Liver (tissue), 9 donors: ENCODE data around the gene TMTC4. TPM values are rescaled to one million over a fixed set of nuclear protein-coding genes. Genes with fewer than 3 reads are reported as not detected.

Experiments
- DNase-seq: peaks from one replicate; pipeline ENCODE4 v3.0.0-alpha.2; 2017; ENCODE audit warnings: low spot score
- H3K27ac ChIP-seq, 2 donors: one replicate each; pipeline ENCODE4 v1.7.0; 2013; ENCODE audit warnings: inconsistent platforms in 2 of 2, low read length in 2 of 2, control low read depth in 1 of 2, low read depth in 1 of 2, mild to moderate bottlenecking in 1 of 2
- H3K27me3 ChIP-seq, 4 donors: one replicate each; pipeline versions ENCODE4 v1.6.1 to v1.7.0; 2013; ENCODE audit warnings: low read length in 3 of 4, inconsistent platforms in 1 of 4, mild to moderate bottlenecking in 1 of 4, moderate library complexity in 1 of 4; ENCODE audit not compliant: control insufficient read depth in 4 of 4, insufficient read depth in 4 of 4
- H3K36me3 ChIP-seq, 4 donors: one replicate each; pipeline versions ENCODE4 v1.6.1 to v1.7.0; 2013; ENCODE audit warnings: low read length in 3 of 4, mild to moderate bottlenecking in 3 of 4, low read depth in 1 of 4, moderate library complexity in 1 of 4; ENCODE audit not compliant: control insufficient read depth in 4 of 4, insufficient read depth in 3 of 4
- H3K4me1 ChIP-seq, 4 donors: one replicate each; pipeline versions ENCODE4 v1.6.1 to v1.7.0; 2013; ENCODE audit warnings: low read length in 3 of 4, mild to moderate bottlenecking in 3 of 4, moderate library complexity in 1 of 4; ENCODE audit not compliant: control insufficient read depth in 4 of 4, insufficient read depth in 4 of 4
- H3K4me3 ChIP-seq, 3 donors: one replicate each; pipeline versions ENCODE4 v1.6.1 to v1.7.0; 2013; ENCODE audit warnings: low read length in 3 of 3, control low read depth in 1 of 3, low read depth in 1 of 3, mild to moderate bottlenecking in 1 of 3
- H3K9ac ChIP-seq, 2 donors: one replicate each; pipeline ENCODE4 v1.7.0; 2013; ENCODE audit warnings: low read length in 2 of 2, mild to moderate bottlenecking in 2 of 2, moderate library complexity in 2 of 2, control low read depth in 1 of 2, low read depth in 1 of 2
- H3K9me3 ChIP-seq, 4 donors: one replicate each; pipeline versions ENCODE4 v1.6.1 to v1.7.0; 2013; ENCODE audit warnings: low read length in 3 of 4; ENCODE audit not compliant: control insufficient read depth in 4 of 4
- ATF3 ChIP-seq: IDR thresholded peaks from 2 replicates; pipeline ENCODE4 v1.6.1; 2016; ENCODE audit warnings: antibody characterized with exemption
- CTCF ChIP-seq: fragments of 150-350 bp; IDR thresholded peaks from 2 replicates; pipeline ENCODE4 v1.5.1; 2017; ENCODE audit warnings: improper control_type of control experiment, low read depth, low read length; ENCODE audit not compliant: missing input control
- EGR1 ChIP-seq, 2 donors: IDR thresholded peaks; 2 replicates each; pipeline ENCODE4 v1.6.1; 2016 to 2018; ENCODE audit warnings: antibody characterized with exemption in 2 of 2, low read depth in 2 of 2
- FOXA1 ChIP-seq: IDR thresholded peaks from 2 replicates; pipeline ENCODE4 v1.6.1; 2016; ENCODE audit warnings: antibody characterized with exemption
- FOXA2 ChIP-seq: IDR thresholded peaks from 2 replicates; pipeline ENCODE4 v1.6.1; 2016; ENCODE audit warnings: antibody characterized with exemption
- HNF4G ChIP-seq: IDR thresholded peaks from 2 replicates; pipeline ENCODE4 v1.6.1; 2016; ENCODE audit warnings: antibody characterized with exemption
- MAX ChIP-seq: IDR thresholded peaks from 2 replicates; pipeline ENCODE4 v1.6.1; 2016; ENCODE audit warnings: antibody characterized with exemption
- NR2F2 ChIP-seq: IDR thresholded peaks from 2 replicates; pipeline ENCODE4 v1.6.1; 2016; ENCODE audit warnings: antibody characterized with exemption
- RAD21 ChIP-seq, 2 donors: IDR thresholded peaks; 2 replicates each; pipeline ENCODE4 v1.6.1; 2016; ENCODE audit warnings: antibody characterized with exemption in 2 of 2, mild to moderate bottlenecking in 2 of 2
- SP1 ChIP-seq: IDR thresholded peaks from 2 replicates; pipeline ENCODE4 v1.6.1; 2018; ENCODE audit warnings: antibody characterized with exemption, mild to moderate bottlenecking
- TAF1 ChIP-seq: conservative IDR thresholded peaks from 2 replicates; pipeline ENCODE4 v1.6.1; 2016; ENCODE audit warnings: antibody characterized with exemption, mild to moderate bottlenecking
- ZBTB33 ChIP-seq: IDR thresholded peaks from 2 replicates; pipeline ENCODE4 v1.6.1; 2016; ENCODE audit warnings: antibody characterized with exemption
- WGBS: extraction: QIAGEN DNeasy Blood & Tissue Kit; methylation state at CpG from one replicate; pipeline ENCODE4 v1.1.7; 2013; 5-methylcytosine and 5-hydroxymethylcytosine counted together
- polyA plus RNA-seq, 2 donors: library from polyadenylated mRNA; stranded (reverse) in 1 of 2; unstranded in 1 of 2; fragments of 200-250 nt in 1 of 2; fragments of >200 nt in 1 of 2; fragmentation: Nextera tagmentation in 1 of 2; extraction: Ambion mirVana in 1 of 2; gene quantifications; one replicate each; pipeline versions ENCODE4 v1.2.1 to v1.2.3, GENCODE V29; 2013 to 2015
- total RNA-seq, 2 donors: library from RNA; depleted of rRNA; stranded (reverse); fragments of >200 nt; gene quantifications; one replicate each; pipeline ENCODE4 v1.2.3, GENCODE V29; 2014
- donor health status: healthy.
- donor health status: healthy.
- donor health status: healthy.
- donor health status: healthy.
- donor health status: healthy.

Gene TMTC4
- total RNA-seq, result 10 to 100 TPM; 17.1 to 26.4 TPM
- 1 to 10 TPM; 7.3 to 7.4 TPM for polyA plus RNA-seq

- Histone ChIP-seq H3K9me3 (no peaks in the 10 kb centered on the region), H3K27ac (peak within 1 kb of the TSS; percentile 65 to 73), H3K36me3 (peaks cover 0 to 2% (median under 1%) of the 10 kb centered on the region in 4 donors), H3K4me1 (peaks cover 7 to 21% (median 14%) of the 10 kb centered on the region in 4 donors), H3K4me3 (peak within 1 kb of the TSS; percentile 74 to 91 (median 84)), H3K27me3 (no peaks in the 10 kb centered on the region), H3K9ac (peak within 1 kb of the TSS; percentile 31 to 62)
- no peak for TF ChIP-seq ZBTB33
- TF ChIP-seq ATF3, result no peak
- under 1% methylated on average over 45 of the region's 45 CpGs for WGBS
- no peak for DNase-seq
Measured at GRCh38 chr13:100674572-100674871, at the start of gene TMTC4. TMTC4 (minus strand) TSS chr13:100674795; CDS start chr13:100670362, 4,433 bp downstream.

- WGBS, result 77% methylated on average over 7 of the region's 7 CpGs
- Histone ChIP-seq H3K36me3 (no peaks in the 10 kb centered on the region), H3K4me3 (no peak overlapping the region), H3K27me3 (no peaks in the 10 kb centered on the region), H3K9me3 (peaks cover 0 to under 1% (median 0%) of the 10 kb centered on the region in 4 donors), H3K9ac (no peak overlapping the region), H3K4me1 (peaks cover 0 to 9% (median 5%) of the 10 kb centered on the region in 4 donors), H3K27ac (no peak overlapping the region)
- DNase-seq, result no peak
- no peak for TF ChIP-seq ZBTB33
- peak; percentile 9 for TF ChIP-seq CTCF
- TF ChIP-seq SP1, result no peak
- peak in 1 of 2 donors; percentile 49 for TF ChIP-seq RAD21 (IDR thresholded peaks at IDR 0.05)
Measured at GRCh38 chr13:100722517-100722916, 47.9 kb upstream of the TMTC4 start.

- Histone ChIP-seq H3K9ac (no peak overlapping the region), H3K36me3 (no peaks in the 10 kb centered on the region), H3K9me3 (no peaks in the 10 kb centered on the region), H3K4me3 (no peak overlapping the region), H3K27ac (no peak overlapping the region), H3K4me1 (peaks cover 0 to 9% (median 5%) of the 10 kb centered on the region in 4 donors), H3K27me3 (no peaks in the 10 kb centered on the region)
- TF ChIP-seq EGR1 (IDR thresholded peaks at IDR 0.05; ENCODE audit: low read depth in 2 of 2) (no peak), MAX (no peak), FOXA2 (no peak), RAD21 (IDR thresholded peaks at IDR 0.05) (peak; percentile 93), CTCF (peak; percentile 73), HNF4G (no peak), NR2F2 (no peak), ZBTB33 (no peak), FOXA1 (no peak), TAF1 (no peak)
- 8% methylated on average over 6 of the region's 6 CpGs for WGBS
- DNase-seq, result peak; percentile 65
Measured at GRCh38 chr13:100721885-100722512, 47.4 kb upstream of the TMTC4 start.
